Prostate gland (tissue), 2 donors: Measurements from ENCODE around the gene MCEMP1.

Source experiments
- CTCF ChIP-seq, 4 experiments: fragments of 200-600 bp in 2 of 4; fragments of 450-650 bp in 2 of 4; sonication (generic) in 2 of 4; IDR thresholded peaks; 1 replicate in 3 of 4; 2 replicates in 1 of 4; pipeline ENCODE4 v1.5.1; 2016 to 2019; ENCODE audit warnings: antibody characterized with exemption in 4 of 4, mild to moderate bottlenecking in 2 of 4, moderate library complexity in 2 of 4
- POLR2A ChIP-seq: fragments of 450-650 bp; IDR thresholded peaks from one replicate; pipeline ENCODE4 v1.6.1; 2016; ENCODE audit warnings: antibody characterized with exemption, mild to moderate bottlenecking
- POLR2AphosphoS5 ChIP-seq: sonication (generic); formaldehyde crosslinking; IDR thresholded peaks from one replicate; pipeline ENCODE4 v1.6.1; 2017; ENCODE audit warnings: antibody characterized with exemption

GRCh38 chr19:7678971-7679751 is 2.3 kb downstream of the MCEMP1 start:
- TF ChIP-seq CTCF (IDR thresholded peaks at IDR 0.05): peak in 1 of 4 experiments; percentile 23
- no peak for TF ChIP-seq POLR2A
- TF ChIP-seq POLR2AphosphoS5: no peak
